ENCODE results near the gene TRIM29. TPM values are rescaled to one million over a fixed set of nuclear protein-coding genes. Genes with fewer than 3 reads are reported as not detected.
A peak's percentile ranks its signal among the peaks of the same experiment; 100 is the strongest.

TRIM29 gene
- total RNA-seq, 1 experiment from 2014 or later: not detected

DNA sequence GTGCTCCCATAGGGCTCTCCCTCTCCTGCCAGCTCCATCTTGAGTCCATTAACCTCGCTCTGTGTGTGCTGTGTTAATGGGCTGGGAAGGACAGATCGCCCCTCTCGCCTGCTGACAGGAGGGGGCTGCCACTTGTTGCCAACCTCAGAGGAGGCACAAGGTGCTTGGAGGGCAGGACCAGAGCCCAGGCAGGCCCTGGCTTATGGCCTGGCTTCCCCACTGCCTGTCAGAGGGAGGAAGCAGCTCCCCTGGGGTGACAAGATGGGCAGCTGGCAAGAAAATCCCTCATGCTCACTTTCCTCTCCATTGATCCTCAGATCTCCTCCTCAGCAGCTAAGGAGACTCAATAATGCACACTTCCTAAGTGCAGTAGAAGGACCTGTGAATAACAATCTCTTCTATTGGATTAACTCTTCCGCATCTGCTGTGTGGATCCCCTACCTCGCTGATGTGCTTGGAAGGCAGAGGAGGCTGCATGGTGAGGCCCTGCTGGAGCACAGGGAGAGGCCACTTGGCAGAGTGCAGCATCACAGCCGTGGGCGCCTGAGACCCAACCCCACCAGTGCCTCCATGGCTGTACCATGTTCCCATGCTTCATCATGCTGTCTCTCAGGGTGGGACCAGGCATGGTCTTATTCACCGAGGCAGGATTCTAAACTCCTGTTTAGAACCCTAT, 70.3 kb downstream of the TRIM29 start:
- H3T11ph ChIP-seq (ENCODE audit: low read length): no peak overlapping the region
- Mint-ChIP-seq H3K4me3 (no peak overlapping the region), H3K9me3 (no peaks in the 10 kb centered on the region), H3K27me3 (ENCODE audit: low read depth) (peaks cover 9% of the 10 kb centered on the region), H3K4me1 (peaks cover 16 to 22% of the 10 kb centered on the region in 2 experiments), H3K27ac (no peak overlapping the region), H3K36me3 (ENCODE audit: insufficient read depth in 1 of 3, low read depth in 3 of 3) (peaks cover 0 to 7% (median 2%) of the 10 kb centered on the region in 3 experiments; a peak in 1 of 7 replicates)
- no peak overlapping the region for H2AFZ ChIP-seq (ENCODE audit: low read length)
- no peak overlapping the region for H4K8ac ChIP-seq (replicated peaks; ENCODE audit: insufficient read length, low read depth, low read length)
- TF ChIP-seq, protein P1, sequence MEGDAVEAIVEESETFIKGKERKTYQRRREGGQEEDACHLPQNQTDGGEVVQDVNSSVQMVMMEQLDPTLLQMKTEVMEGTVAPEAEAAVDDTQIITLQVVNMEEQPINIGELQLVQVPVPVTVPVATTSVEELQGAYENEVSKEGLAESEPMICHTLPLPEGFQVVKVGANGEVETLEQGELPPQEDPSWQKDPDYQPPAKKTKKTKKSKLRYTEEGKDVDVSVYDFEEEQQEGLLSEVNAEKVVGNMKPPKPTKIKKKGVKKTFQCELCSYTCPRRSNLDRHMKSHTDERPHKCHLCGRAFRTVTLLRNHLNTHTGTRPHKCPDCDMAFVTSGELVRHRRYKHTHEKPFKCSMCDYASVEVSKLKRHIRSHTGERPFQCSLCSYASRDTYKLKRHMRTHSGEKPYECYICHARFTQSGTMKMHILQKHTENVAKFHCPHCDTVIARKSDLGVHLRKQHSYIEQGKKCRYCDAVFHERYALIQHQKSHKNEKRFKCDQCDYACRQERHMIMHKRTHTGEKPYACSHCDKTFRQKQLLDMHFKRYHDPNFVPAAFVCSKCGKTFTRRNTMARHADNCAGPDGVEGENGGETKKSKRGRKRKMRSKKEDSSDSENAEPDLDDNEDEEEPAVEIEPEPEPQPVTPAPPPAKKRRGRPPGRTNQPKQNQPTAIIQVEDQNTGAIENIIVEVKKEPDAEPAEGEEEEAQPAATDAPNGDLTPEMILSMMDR (conservative IDR thresholded peaks at IDR 0.05): no peak
- H2AK5ac ChIP-seq (ENCODE audit: insufficient read length, low read length): no peak overlapping the region
- H3K18ac ChIP-seq (ENCODE audit: insufficient read length, low read depth, low read length): no peak overlapping the region
- H2BK120ac ChIP-seq (ENCODE audit: low read depth, low read length, poor library complexity, severe bottlenecking): no peak overlapping the region
- no peak overlapping the region for H4K91ac ChIP-seq (ENCODE audit: insufficient read length, low read depth, low read length)
- no peaks in the 10 kb centered on the region for H3K9me3 ChIP-seq (ENCODE audit: control insufficient read depth, low read depth, low read length)
- H3K27ac ChIP-seq (ENCODE audit: insufficient read length, low read depth, low read length): no peak overlapping the region
- H3K4ac ChIP-seq (ENCODE audit: low read depth, low read length): no peak overlapping the region
- no peaks in the 10 kb centered on the region for H3K79me2 ChIP-seq (ENCODE audit: insufficient read depth, low read length)
- H4K5ac ChIP-seq (ENCODE audit: insufficient read length, low read depth, low read length): no peak overlapping the region
- DNase-seq: peak; percentile 14
- H3K79me1 ChIP-seq (ENCODE audit: insufficient read depth, low read depth, low read length, poor library complexity, severe bottlenecking): no peaks in the 10 kb centered on the region
- H3K27me3 ChIP-seq (ENCODE audit: insufficient read depth, low read length): no peaks in the 10 kb centered on the region; the same call in 1 of the 2 replicates
- no peaks in the 10 kb centered on the region for H4K20me1 ChIP-seq (ENCODE audit: control insufficient read depth, insufficient read depth, insufficient read length)
- no peak overlapping the region for H2BK12ac ChIP-seq (ENCODE audit: insufficient read length, low read depth, low read length)
- 0 out of 2 replicates have a peak overlapping the region, but pooled peaks have one; percentile 10 for H3K14ac ChIP-seq (ENCODE audit: insufficient read depth, low read length)
- no peak overlapping the region for H3K23ac ChIP-seq (ENCODE audit: insufficient read length, low read depth, low read length)
- H3K4me2 ChIP-seq (ENCODE audit: insufficient read depth, insufficient read length, low read length): no peak overlapping the region
- WGBS (ENCODE audit: extremely low coverage, insufficient read length, low lambda C conversion rate): no CpG with 5 or more reads among the region's 8 CpGs
- no peak overlapping the region for H3K56ac ChIP-seq (ENCODE audit: insufficient read length, low read depth, low read length)
- H2BK5ac ChIP-seq (ENCODE audit: insufficient read length, low read length): no peak overlapping the region
- H3K23me2 ChIP-seq (ENCODE audit: insufficient read length, low read depth, low read length, poor library complexity, severe bottlenecking): no peaks in the 10 kb centered on the region
- no peak overlapping the region for H2BK20ac ChIP-seq (ENCODE audit: low read depth, low read length, poor library complexity, severe bottlenecking)
- H2BK15ac ChIP-seq (ENCODE audit: low read depth, low read length): no peak overlapping the region
- H3K4me1 ChIP-seq (ENCODE audit: insufficient read depth, low read length): no peaks in the 10 kb centered on the region
- H3K9ac ChIP-seq (ENCODE audit: extremely low read depth, insufficient read length, low read length): no peak overlapping the region

Data from H9 (cell line).